SK-N-DZ (cell line): ENCODE data around the gene MUC6.
"Not testable (repeated sequence)": the region's sequence is repeated elsewhere in the genome, so short reads cannot be mapped to it uniquely, and the experiment has no call there.

Experiments used
- DNase-seq: peaks from one replicate; pipeline ENCODE4 v3.0.0-alpha.2; 2015; ENCODE audit warnings: low spot score

The MUC6 gene

GRCh38 chr11:986270-986951, 50.1 kb downstream of the MUC6 start:
- no peak for DNase-seq

GRCh38 chr11:985848-986247, 50.7 kb downstream of the MUC6 start:
- DNase-seq, result no peak

- no peak for DNase-seq
These were observed 51.1 kb downstream of the MUC6 start for GRCh38 chr11:985406-985805.

GRCh38 chr11:984546-984945, 52.0 kb downstream of the MUC6 start:
- no peak for DNase-seq

GRCh38 chr11:981764-982163, 54.8 kb downstream of the MUC6 start:
- DNase-seq, result no peak

GRCh38 chr11:980438-981357, 55.8 kb downstream of the MUC6 start:
- no peak for DNase-seq

- DNase-seq, result no peak
These were observed 57.7 kb downstream of the MUC6 start for GRCh38 chr11:978781-979180.

GRCh38 chr11:977830-978720, 58.4 kb downstream of the MUC6 start:
- DNase-seq, result no peak

GRCh38 chr11:976431-977160, 59.9 kb downstream of the MUC6 start:
- no peak for DNase-seq

- no peak for DNase-seq
These were observed 60.7 kb downstream of the MUC6 start for GRCh38 chr11:975827-976226.

GRCh38 chr11:975376-975775, 61.1 kb downstream of the MUC6 start:
- not testable (repeated sequence) for DNase-seq

- DNase-seq, result no peak
These were observed 63.3 kb downstream of the MUC6 start for GRCh38 chr11:973237-973636.

GRCh38 chr11:972523-973211, 63.9 kb downstream of the MUC6 start:
- no peak for DNase-seq

GRCh38 chr11:971731-972365, 64.7 kb downstream of the MUC6 start:
- DNase-seq, result no peak

GRCh38 chr11:971092-971690, 65.3 kb downstream of the MUC6 start:
- no peak for DNase-seq

- DNase-seq, result no peak
These were observed 66.1 kb downstream of the MUC6 start for GRCh38 chr11:970319-970871.

- no peak for DNase-seq
These were observed 66.8 kb downstream of the MUC6 start for GRCh38 chr11:969651-970205.

GRCh38 chr11:968822-969221, 67.7 kb downstream of the MUC6 start:
- no peak for DNase-seq
